Ishikawa (cell line): ENCODE measurements around the gene CD274.

ENCODE experiments used
- FOXM1 ChIP-seq: IDR thresholded peaks from 2 replicates; pipeline ENCODE4 v1.6.1; 2012; ENCODE audit warnings: low read depth, borderline replicate concordance
- RAD21 ChIP-seq: IDR thresholded peaks from 2 replicates; pipeline ENCODE4 v1.6.1; 2012; ENCODE audit warnings: low read depth

DNA sequence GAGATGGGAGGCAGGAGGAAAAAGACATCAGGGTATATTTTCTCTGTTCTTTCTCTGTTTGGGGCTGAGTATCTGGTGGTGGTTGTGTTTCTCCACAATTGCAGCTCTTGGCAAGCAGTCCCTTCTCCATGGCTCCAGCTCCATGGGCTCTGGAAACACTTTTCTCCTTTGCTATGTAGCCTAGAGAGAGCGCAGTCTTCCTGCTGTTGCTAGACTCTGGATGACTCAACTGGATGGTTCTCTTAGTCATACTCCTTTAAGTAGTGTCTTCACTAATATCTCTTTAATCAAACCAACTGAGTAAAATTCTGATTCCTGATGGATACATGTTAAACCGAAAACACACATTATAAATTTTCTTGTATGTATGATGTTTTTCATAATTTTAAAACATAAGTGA is 9.3 kb upstream of the CD274 start:
- TF ChIP-seq FOXM1: no peak
- no peak for TF ChIP-seq RAD21
